ENCODE measurements around the gene GPC6. TPM values are rescaled to one million over a fixed set of nuclear protein-coding genes. Genes with fewer than 3 reads are reported as not detected.

GPC6 gene
- total RNA-seq, 2 donors from 2014 or later, result 1.6 to 4.0 TPM

- no peak overlapping the region for H3K27ac ChIP-seq
- 22 to 33% methylated on average over 2 of the region's 2 CpGs for WGBS, 2 donors
- intact Hi-C loops (cut with DNase I), result no loop called here
- TF ChIP-seq CTCF (IDR thresholded peaks at IDR 0.05), result no peak
- TF ChIP-seq POLR2A (IDR thresholded peaks at IDR 0.05), result no peak
- no peaks in the 10 kb centered on the region for H3K27me3 ChIP-seq
- H3K4me3 ChIP-seq, result no peak overlapping the region
- ATAC-seq (no peak), DNase-seq (no peak)
- no peaks in the 10 kb centered on the region for H3K4me1 ChIP-seq
- H3K9me3 ChIP-seq, result no peaks in the 10 kb centered on the region
- H3K36me3 ChIP-seq (replicated peaks in 1 of 2; ENCODE audit: insufficient read depth in 1 of 2, low read depth in 2 of 2), result no peaks in the 10 kb centered on the region
Observed at GRCh38 chr13:93577105-93577504, 350.5 kb downstream of the GPC6 start.

GRCh38 chr13:93589788-93590187 lies 363.2 kb downstream of the GPC6 start:
- intact Hi-C loops (cut with DNase I), result no loop called here
- DNase-seq (no peak), ATAC-seq (no peak)

DNA sequence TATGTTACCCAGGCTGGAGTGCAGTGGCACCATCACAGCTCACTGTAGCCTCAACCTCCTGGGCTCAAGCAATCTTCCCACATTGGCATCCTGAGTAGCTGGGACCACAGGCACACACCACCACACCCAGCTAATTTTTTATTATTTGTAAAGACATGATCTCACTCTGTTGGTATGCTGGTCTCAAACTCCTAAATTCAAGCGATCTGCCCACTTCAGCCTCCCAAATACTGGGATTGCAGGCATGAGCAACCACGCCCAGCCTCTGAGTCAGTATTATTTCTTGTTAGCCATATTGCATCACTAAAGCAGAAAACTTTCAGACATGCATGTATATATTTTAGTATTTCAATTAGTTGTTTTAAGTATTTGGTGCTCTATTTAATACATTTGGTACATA lies 376.4 kb downstream of the GPC6 start:
- H3K27ac ChIP-seq, result no peak overlapping the region
- WGBS, 2 donors, result 73 to 74% methylated on average over 2 of the region's 2 CpGs
- H3K9me3 ChIP-seq, result no peaks in the 10 kb centered on the region
- ATAC-seq (no peak), DNase-seq (no peak)
- H3K4me3 ChIP-seq, result no peak overlapping the region
- H3K36me3 ChIP-seq (replicated peaks in 1 of 2; ENCODE audit: insufficient read depth in 1 of 2, low read depth in 2 of 2), result no peaks in the 10 kb centered on the region
- no peaks in the 10 kb centered on the region for H3K27me3 ChIP-seq
- TF ChIP-seq POLR2A (IDR thresholded peaks at IDR 0.05), result no peak
- no peak for TF ChIP-seq CTCF (IDR thresholded peaks at IDR 0.05)
- H3K4me1 ChIP-seq, result no peaks in the 10 kb centered on the region
- intact Hi-C loops (cut with DNase I), result no loop called here

More at GRCh38 chr13:93589788-93590187, 363.2 kb downstream of the GPC6 start:
- no peak overlapping the region for H3K27ac ChIP-seq
- H3K27me3 ChIP-seq, result no peaks in the 10 kb centered on the region
- H3K4me1 ChIP-seq, result no peaks in the 10 kb centered on the region
- TF ChIP-seq CTCF (IDR thresholded peaks at IDR 0.05) (no peak), POLR2A (IDR thresholded peaks at IDR 0.05) (no peak)
- H3K36me3 ChIP-seq (replicated peaks in 1 of 2; ENCODE audit: insufficient read depth in 1 of 2, low read depth in 2 of 2), result no peaks in the 10 kb centered on the region
- H3K9me3 ChIP-seq, result no peaks in the 10 kb centered on the region
- no peak overlapping the region for H3K4me3 ChIP-seq

DNA sequence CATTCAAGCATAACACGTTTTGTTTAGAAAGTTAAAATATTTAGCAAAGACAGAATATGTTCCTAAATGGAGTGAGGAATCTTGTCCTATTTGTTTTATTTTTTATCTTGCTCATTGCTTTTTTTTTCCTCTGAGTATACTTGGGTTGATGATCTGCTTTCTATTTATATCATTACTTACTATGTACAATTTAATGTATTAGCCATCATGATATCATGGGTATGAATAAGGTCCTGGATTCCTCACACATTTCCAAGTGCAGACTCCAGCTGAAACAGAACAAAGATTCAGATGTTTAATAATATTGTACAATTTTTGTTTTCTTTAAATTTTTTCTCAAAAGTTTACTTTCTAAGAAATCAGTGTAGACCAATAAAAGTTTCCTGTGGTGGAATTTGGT lies 388.2 kb downstream of the GPC6 start:
- H3K4me1 ChIP-seq, result no peaks in the 10 kb centered on the region
- no peak for DNase-seq
- intact Hi-C loops (cut with DNase I), result no loop called here
- no peaks in the 10 kb centered on the region for H3K27me3 ChIP-seq
- no peaks in the 10 kb centered on the region for H3K9me3 ChIP-seq
- no peak for TF ChIP-seq CTCF (IDR thresholded peaks at IDR 0.05)
- no peak for TF ChIP-seq POLR2A (IDR thresholded peaks at IDR 0.05)
- 68 to 71% methylated on average over 1 of the region's 1 CpG for WGBS, 2 donors
- H3K4me3 ChIP-seq, result no peak overlapping the region
- H3K36me3 ChIP-seq (replicated peaks in 1 of 2; ENCODE audit: insufficient read depth in 1 of 2, low read depth in 2 of 2), result no peaks in the 10 kb centered on the region
- no peak overlapping the region for H3K27ac ChIP-seq
- ATAC-seq, result no peak

DNA sequence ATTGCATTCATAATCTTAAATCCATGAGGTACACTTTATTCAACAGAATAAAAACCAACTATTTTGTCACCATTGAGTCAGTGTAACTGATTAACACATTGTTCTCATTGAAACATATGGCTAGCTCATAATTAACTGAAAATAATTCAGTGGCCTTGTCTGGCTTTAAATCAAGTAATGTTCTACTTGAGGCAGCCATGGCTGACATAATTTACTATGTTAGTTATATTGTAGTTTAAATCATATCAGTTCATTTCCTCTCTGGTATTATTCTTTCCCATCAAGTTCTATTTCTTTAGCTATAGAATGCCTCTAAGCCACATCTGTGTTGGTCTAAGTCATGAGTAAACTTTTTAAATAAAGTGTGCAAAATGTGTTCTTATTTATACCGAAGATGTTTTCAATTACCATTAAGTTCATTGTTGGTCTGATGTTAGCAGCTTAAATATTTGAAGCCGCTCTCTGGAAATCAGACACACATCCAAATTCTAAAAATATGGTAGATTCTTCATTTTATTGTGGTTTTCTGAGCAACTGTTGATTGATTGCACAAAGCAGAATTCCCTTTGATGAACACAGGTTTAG lies 393.7 kb downstream of the GPC6 start:
- WGBS, 2 donors, result 71 to 93% methylated on average over 2 of the region's 2 CpGs
- ATAC-seq (no peak), DNase-seq (no peak)
- no peaks in the 10 kb centered on the region for H3K4me1 ChIP-seq
- intact Hi-C loops (cut with DNase I), result no loop called here
- H3K4me3 ChIP-seq, result no peak overlapping the region
- no peak overlapping the region for H3K27ac ChIP-seq
- no peaks in the 10 kb centered on the region for H3K9me3 ChIP-seq
- no peaks in the 10 kb centered on the region for H3K27me3 ChIP-seq
- TF ChIP-seq CTCF (IDR thresholded peaks at IDR 0.05) (no peak), POLR2A (IDR thresholded peaks at IDR 0.05) (no peak)
- no peaks in the 10 kb centered on the region for H3K36me3 ChIP-seq (replicated peaks in 1 of 2; ENCODE audit: insufficient read depth in 1 of 2, low read depth in 2 of 2)
